NCI-H187 treated with DMSO at 0.1 percent for 48 hours (cell line): Measurements from ENCODE around the gene PRRC2A.

Experiments
- DNase-seq: peaks from one replicate; lab custom pipeline; 2025; lab: John Stamatoyannopoulos, UW

The PRRC2A gene

GRCh38 chr6:31620586-31621319 lies at the start of gene PRRC2A:
PRRC2A (plus strand) TSS chr6:31620715; CDS start chr6:31622790, 2,075 bp downstream.
- DNase-seq, result peak; percentile 18

DNA sequence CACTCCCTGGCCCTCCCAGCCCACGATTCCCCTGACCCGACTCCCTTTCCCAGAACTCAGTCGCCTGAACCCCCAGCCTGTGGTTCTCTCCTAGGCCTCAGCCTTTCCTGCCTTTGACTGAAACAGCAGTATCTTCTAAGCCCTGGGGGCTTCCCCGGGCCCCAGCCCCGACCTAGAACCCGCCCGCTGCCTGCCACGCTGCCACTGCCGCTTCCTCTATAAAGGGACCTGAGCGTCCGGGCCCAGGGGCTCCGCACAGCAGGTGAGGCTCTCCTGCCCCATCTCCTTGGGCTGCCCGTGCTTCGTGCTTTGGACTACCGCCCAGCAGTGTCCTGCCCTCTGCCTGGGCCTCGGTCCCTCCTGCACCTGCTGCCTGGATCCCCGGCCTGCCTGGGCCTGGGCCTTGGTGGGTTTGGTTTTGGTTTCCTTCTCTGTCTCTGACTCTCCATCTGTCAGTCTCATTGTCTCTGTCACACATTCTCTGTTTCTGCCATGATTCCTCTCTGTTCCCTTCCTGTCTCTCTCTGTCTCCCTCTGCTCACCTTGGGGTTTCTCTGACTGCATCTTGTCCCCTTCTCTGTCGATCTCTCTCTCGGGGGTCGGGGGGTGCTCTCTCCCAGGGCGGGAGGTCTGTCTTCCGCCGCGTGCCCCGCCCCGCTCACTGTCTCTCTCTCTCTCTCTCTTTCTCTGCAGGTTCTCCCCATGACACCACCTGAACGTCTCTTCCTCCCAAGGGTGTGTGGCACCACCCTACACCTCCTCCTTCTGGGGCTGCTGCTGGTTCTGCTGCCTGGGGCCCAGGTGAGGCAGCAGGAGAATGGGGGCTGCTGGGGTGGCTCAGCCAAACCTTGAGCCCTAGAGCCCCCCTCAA lies 48.2 kb upstream of the PRRC2A start, which contains the start of gene LTA:
LTA (plus strand) TSS at position 249 of the 871 bp plus-strand sequence; CDS start at position 703, 454 bp downstream.
- no peak for DNase-seq

DNA sequence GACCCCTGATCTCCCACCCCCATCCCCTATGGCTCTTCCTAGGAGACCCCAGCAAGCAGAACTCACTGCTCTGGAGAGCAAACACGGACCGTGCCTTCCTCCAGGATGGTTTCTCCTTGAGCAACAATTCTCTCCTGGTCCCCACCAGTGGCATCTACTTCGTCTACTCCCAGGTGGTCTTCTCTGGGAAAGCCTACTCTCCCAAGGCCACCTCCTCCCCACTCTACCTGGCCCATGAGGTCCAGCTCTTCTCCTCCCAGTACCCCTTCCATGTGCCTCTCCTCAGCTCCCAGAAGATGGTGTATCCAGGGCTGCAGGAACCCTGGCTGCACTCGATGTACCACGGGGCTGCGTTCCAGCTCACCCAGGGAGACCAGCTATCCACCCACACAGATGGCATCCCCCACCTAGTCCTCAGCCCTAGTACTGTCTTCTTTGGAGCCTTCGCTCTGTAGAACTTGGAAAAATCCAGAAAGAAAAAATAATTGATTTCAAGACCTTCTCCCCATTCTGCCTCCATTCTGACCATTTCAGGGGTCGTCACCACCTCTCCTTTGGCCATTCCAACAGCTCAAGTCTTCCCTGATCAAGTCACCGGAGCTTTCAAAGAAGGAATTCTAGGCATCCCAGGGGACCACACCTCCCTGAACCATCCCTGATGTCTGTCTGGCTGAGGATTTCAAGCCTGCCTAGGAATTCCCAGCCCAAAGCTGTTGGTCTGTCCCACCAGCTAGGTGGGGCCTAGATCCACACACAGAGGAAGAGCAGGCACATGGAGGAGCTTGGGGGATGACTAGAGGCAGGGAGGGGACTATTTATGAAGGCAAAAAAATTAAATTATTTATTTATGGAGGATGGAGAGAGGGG lies 47.0 kb upstream of the PRRC2A start:
- DNase-seq, result no peak

DNA sequence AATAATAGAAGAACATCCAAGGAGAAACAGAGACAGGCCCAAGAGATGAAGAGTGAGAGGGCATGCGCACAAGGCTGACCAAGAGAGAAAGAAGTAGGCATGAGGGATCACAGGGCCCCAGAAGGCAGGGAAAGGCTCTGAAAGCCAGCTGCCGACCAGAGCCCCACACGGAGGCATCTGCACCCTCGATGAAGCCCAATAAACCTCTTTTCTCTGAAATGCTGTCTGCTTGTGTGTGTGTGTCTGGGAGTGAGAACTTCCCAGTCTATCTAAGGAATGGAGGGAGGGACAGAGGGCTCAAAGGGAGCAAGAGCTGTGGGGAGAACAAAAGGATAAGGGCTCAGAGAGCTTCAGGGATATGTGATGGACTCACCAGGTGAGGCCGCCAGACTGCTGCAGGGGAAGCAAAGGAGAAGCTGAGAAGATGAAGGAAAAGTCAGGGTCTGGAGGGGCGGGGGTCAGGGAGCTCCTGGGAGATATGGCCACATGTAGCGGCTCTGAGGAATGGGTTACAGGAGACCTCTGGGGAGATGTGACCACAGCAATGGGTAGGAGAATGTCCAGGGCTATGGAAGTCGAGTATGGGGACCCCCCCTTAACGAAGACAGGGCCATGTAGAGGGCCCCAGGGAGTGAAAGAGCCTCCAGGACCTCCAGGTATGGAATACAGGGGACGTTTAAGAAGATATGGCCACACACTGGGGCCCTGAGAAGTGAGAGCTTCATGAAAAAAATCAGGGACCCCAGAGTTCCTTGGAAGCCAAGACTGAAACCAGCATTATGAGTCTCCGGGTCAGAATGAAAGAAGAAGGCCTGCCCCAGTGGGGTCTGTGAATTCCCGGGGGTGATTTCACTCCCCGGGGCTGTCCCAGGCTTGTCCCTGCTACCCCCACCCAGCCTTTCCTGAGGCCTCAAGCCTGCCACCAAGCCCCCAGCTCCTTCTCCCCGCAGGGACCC lies 46.1 kb upstream of the PRRC2A start:
- DNase-seq, result no peak

DNA sequence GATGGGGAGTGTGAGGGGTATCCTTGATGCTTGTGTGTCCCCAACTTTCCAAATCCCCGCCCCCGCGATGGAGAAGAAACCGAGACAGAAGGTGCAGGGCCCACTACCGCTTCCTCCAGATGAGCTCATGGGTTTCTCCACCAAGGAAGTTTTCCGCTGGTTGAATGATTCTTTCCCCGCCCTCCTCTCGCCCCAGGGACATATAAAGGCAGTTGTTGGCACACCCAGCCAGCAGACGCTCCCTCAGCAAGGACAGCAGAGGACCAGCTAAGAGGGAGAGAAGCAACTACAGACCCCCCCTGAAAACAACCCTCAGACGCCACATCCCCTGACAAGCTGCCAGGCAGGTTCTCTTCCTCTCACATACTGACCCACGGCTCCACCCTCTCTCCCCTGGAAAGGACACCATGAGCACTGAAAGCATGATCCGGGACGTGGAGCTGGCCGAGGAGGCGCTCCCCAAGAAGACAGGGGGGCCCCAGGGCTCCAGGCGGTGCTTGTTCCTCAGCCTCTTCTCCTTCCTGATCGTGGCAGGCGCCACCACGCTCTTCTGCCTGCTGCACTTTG lies 45.1 kb upstream of the PRRC2A start, which contains the start of gene TNF:
TNF (plus strand) TSS at position 231 of the 567 bp plus-strand sequence; CDS start at position 408, 177 bp downstream.
- no peak for DNase-seq

- no peak for DNase-seq
These were observed 44.4 kb upstream of the PRRC2A start for GRCh38 chr6:31575952-31576685.

DNA sequence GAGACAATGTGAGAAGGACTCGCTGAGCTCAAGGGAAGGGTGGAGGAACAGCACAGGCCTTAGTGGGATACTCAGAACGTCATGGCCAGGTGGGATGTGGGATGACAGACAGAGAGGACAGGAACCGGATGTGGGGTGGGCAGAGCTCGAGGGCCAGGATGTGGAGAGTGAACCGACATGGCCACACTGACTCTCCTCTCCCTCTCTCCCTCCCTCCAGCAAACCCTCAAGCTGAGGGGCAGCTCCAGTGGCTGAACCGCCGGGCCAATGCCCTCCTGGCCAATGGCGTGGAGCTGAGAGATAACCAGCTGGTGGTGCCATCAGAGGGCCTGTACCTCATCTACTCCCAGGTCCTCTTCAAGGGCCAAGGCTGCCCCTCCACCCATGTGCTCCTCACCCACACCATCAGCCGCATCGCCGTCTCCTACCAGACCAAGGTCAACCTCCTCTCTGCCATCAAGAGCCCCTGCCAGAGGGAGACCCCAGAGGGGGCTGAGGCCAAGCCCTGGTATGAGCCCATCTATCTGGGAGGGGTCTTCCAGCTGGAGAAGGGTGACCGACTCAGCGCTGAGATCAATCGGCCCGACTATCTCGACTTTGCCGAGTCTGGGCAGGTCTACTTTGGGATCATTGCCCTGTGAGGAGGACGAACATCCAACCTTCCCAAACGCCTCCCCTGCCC lies 43.5 kb upstream of the PRRC2A start:
- DNase-seq, result no peak

DNA sequence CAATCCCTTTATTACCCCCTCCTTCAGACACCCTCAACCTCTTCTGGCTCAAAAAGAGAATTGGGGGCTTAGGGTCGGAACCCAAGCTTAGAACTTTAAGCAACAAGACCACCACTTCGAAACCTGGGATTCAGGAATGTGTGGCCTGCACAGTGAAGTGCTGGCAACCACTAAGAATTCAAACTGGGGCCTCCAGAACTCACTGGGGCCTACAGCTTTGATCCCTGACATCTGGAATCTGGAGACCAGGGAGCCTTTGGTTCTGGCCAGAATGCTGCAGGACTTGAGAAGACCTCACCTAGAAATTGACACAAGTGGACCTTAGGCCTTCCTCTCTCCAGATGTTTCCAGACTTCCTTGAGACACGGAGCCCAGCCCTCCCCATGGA lies 42.9 kb upstream of the PRRC2A start:
- DNase-seq, result no peak

- no peak for DNase-seq
These were observed 42.1 kb upstream of the PRRC2A start for GRCh38 chr6:31578184-31579118.

GRCh38 chr6:31579119-31579505 lies 41.4 kb upstream of the PRRC2A start:
- DNase-seq, result no peak

DNA sequence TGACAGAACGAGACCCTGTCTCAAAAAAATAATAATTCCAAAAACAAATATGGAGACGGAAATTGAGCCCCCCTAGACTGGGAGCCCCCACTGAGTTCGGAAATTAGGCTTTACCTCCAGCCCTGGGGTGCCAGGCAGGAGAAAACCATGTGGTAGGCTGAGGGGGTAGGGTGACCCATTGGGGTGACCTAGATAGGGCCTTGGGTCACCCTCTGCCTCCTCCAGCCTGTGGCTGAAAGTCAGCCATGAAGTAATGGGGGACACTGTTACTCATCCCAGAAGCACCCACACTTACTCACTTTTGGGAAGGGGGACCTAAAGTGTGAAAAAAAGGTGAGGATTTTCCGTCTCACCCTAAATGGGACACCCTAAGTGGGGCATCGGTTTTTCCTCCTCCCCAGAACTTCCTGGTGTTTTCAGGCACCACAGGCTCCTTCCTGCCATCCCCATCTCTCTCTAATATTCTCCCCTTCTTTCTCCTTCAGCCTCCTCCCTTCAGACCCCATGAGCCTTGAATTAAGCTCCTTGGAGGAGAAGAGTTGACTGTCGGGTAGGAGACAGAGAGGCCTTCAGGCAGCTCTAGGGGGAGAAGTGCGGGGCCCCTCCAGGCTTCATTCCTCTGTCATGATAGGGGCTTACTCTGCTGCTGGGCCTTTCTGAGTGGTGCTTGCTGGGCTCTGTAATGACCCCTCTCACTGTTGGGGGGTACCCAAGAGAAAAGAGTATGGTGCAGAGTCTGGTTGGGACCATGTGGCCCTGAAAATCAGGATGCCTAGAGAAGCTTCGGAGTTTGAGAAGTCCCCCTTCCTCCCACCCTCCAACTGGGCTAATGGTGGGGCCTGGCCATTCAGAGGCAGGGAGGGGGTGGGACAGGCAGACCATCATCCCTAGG lies 40.7 kb upstream of the PRRC2A start:
- no peak for DNase-seq

GRCh38 chr6:31580438-31580740 lies 40.1 kb upstream of the PRRC2A start:
- DNase-seq, result no peak

- no peak for DNase-seq
These were observed 39.6 kb upstream of the PRRC2A start for GRCh38 chr6:31580807-31581433.

DNA sequence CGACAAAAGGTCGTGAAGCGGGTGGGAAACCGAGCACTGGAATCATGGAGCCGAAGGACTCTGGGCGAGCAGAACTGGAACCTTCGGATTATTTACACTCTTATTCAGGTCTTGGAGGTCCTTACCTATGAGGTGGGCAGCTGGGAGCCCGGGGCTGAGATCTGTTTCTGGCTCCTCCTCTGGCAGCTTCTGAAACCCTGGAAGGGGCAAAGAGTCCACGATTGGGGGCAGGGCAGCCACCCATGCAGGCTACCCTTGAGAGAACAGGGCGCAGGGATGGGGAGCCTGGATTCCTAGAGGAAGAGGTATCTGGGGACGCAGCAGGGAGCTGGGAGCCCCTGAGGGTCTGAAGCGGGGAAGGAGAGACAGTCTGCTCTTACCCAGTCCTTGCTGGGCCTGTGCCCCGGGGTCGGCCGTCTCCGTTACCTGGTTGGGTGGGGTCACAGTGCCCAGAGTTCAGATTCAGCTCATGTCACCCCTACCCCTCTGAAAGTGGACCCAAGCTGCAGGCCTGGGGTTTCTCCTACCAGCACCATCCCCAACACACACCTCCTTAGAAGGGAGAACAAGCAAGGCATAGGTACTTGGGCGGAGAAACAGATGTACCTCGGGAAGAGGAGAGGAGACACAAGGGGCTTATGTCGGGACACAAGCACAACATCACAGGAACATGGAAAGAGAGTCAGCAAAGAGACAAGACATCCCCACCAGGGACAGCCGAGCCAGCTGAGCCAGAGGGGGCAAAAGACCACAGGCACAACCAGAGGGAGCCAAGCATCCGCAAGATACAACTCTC lies 38.9 kb upstream of the PRRC2A start:
- no peak for DNase-seq

DNA sequence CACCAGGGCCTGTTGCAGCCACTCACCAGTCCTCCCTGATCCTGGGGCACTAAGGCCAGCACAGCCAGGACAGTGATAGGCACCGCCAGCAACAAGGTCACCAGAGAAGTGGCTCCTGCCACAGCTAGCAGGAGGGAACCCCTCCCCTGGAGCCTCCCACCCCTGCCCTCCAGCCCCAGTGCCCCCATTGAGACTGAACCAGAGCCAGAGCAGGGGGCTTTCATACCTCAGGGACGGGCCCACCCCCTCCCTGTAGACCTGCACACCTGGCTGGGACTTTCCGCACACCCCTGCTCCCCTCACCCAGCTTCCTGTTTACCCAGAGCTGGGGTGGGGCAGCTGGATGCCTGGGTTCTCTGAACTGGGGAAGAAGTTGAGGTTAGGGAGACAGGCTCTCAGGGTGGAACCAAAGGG lies 38.3 kb upstream of the PRRC2A start, which contains the start of gene LTB:
LTB (minus strand) TSS at position 195 of the 414 bp plus-strand sequence; CDS start at position 188, 7 bp downstream.
- DNase-seq, result no peak

DNA sequence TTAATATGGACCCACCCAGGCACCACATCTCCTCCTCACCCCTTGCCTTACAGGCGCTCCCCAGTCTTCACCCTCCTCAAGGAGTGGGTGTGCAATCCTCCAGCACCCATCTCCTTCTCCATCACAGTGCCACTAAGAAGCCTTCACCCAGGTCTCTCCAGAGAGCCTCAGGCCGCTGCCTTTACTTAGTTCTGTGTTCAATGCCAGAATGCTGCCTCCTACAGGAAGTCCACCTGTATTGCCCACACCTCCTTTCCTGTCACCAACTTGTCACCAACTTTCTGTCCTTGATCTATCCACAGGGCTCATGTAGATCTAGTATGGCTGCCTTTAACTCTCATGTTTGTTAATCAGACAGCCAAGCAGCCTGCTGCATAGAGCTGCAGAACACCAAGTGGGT lies 35.0 kb upstream of the PRRC2A start:
- no peak for DNase-seq
